ENCODE results near the gene NPHP4. TPM values are rescaled to one million over a fixed set of nuclear protein-coding genes. Genes with fewer than 3 reads are reported as not detected.

NPHP4 gene
- polyA plus RNA-seq, 1 donor (not counting 4 experiments of a cell fraction or from before 2014, with no cell fraction given) = 3.7 TPM

- DNase-seq (ENCODE audit: low read depth, low spot score) (no peak), FAIRE-seq (no peak)
- H3K79me2 ChIP-seq (ENCODE audit: control insufficient read depth, insufficient read depth, low read length) = no peaks in the 10 kb centered on the region
- H3K9ac ChIP-seq (ENCODE audit: control insufficient read depth, extremely low read depth, insufficient read depth, low read length) = no peak overlapping the region
- no peaks in the 10 kb centered on the region for H3K36me3 ChIP-seq (ENCODE audit: control insufficient read depth in 2 of 2, extremely low read depth in 1 of 2, insufficient read depth in 2 of 2, low read length in 2 of 2)
- H3K4me3 ChIP-seq (ENCODE audit: control insufficient read depth in 2 of 3, extremely low read depth in 1 of 3, insufficient read depth in 2 of 3, low read depth in 1 of 3, low read length in 3 of 3) = no peak overlapping the region
- H4K20me1 ChIP-seq (ENCODE audit: control insufficient read depth, extremely low read depth, insufficient read depth, low read length) = no peaks in the 10 kb centered on the region
- H3K27me3 ChIP-seq (ENCODE audit: control insufficient read depth, extremely low read depth, insufficient read depth, low read length) = peaks cover 8% of the 10 kb centered on the region
- H3K4me1 ChIP-seq (ENCODE audit: control insufficient read depth, extremely low read depth, insufficient read depth, low read length) = peaks cover 8% of the 10 kb centered on the region
- H3K9me1 ChIP-seq (ENCODE audit: control insufficient read depth, extremely low read depth, insufficient read depth, low read length) = no peaks in the 10 kb centered on the region
- no peak overlapping the region for H2AFZ ChIP-seq (ENCODE audit: control insufficient read depth, low read length)
- no peaks in the 10 kb centered on the region for H3K9me3 ChIP-seq (ENCODE audit: control insufficient read depth, low read depth, low read length)
- no peak overlapping the region for H3K27ac ChIP-seq (ENCODE audit: control insufficient read depth, insufficient read depth, low read length)
- no peak for TF ChIP-seq EZH2 (IDR thresholded peaks at IDR 0.05; ENCODE audit: low read length)
- TF ChIP-seq CTCF (optimal IDR thresholded peaks at IDR 0.05 in 1 of 3, IDR thresholded peaks at IDR 0.05 in 1 of 3, conservative IDR thresholded peaks at IDR 0.05 in 1 of 3; ENCODE audit: extremely low read depth in 1 of 3, insufficient read depth in 2 of 3, low read length in 3 of 3) = no peak
- no peak overlapping the region for H3K4me2 ChIP-seq (ENCODE audit: control insufficient read depth, extremely low read depth, insufficient read depth, low read depth, low read length)
- dilution Hi-C loops (cut with MboI; ENCODE audit: extremely low pct_ligation_motif_present, low sequenced_read_pairs) = no loop called here
Measured at GRCh38 chr1:6011946-6012258, 19.7 kb upstream of the NPHP4 start.

DNA sequence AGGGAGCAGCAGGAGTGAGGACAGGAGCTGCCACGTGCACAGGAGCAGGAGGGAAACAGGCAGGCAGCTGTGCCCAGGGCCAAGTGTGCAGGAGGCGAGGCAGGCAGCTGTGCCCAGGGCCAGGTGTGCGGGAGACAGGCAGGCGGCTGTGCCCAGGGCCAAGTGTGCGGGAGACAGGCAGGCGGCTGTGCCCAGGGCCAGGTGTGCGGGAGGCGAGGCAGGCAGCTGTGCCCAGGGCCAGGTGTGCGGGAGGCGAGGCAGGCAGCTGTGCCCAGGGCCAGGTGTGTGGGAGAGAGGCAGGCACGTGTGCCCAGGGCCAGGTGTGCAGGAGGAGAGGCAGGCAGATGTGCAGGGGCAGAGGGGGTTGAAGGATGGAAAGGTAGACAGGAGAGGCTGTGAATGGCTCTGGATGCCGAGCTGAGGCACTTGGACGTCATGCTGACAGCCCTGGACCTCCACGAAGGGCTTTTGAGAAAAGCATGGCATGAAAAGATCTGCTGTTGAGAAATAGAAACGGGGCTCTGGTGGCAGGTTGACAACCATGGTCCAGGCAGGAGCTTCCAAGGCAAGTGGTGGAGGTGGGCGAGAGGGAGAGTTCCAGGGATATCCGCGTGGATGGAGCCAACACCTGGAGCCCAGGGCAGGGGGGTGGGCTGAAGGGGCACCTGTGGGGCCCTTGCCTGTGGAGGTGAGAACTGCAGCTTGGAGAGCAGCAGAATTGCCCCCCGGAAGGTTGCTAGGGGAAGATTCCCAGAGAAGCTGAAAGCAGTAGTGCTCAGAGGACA is 19.1 kb upstream of the NPHP4 start:
- Histone ChIP-seq H3K36me3 (ENCODE audit: control insufficient read depth in 2 of 2, extremely low read depth in 1 of 2, insufficient read depth in 2 of 2, low read length in 2 of 2) (no peaks in the 10 kb centered on the region), H3K79me2 (ENCODE audit: control insufficient read depth, insufficient read depth, low read length) (no peaks in the 10 kb centered on the region), H3K9ac (ENCODE audit: control insufficient read depth, extremely low read depth, insufficient read depth, low read length) (no peak overlapping the region), H3K4me2 (ENCODE audit: control insufficient read depth, extremely low read depth, insufficient read depth, low read depth, low read length) (no peak overlapping the region), H2AFZ (ENCODE audit: control insufficient read depth, low read length) (no peak overlapping the region), H3K9me3 (ENCODE audit: control insufficient read depth, low read depth, low read length) (no peaks in the 10 kb centered on the region), H3K4me1 (ENCODE audit: control insufficient read depth, extremely low read depth, insufficient read depth, low read length) (peaks cover 4% of the 10 kb centered on the region), H3K27me3 (ENCODE audit: control insufficient read depth, extremely low read depth, insufficient read depth, low read length) (peaks cover 9% of the 10 kb centered on the region), H3K9me1 (ENCODE audit: control insufficient read depth, extremely low read depth, insufficient read depth, low read length) (no peaks in the 10 kb centered on the region), H3K27ac (ENCODE audit: control insufficient read depth, insufficient read depth, low read length) (no peak overlapping the region), H3K4me3 (ENCODE audit: control insufficient read depth in 2 of 3, extremely low read depth in 1 of 3, insufficient read depth in 2 of 3, low read depth in 1 of 3, low read length in 3 of 3) (no peak overlapping the region), H4K20me1 (ENCODE audit: control insufficient read depth, extremely low read depth, insufficient read depth, low read length) (no peaks in the 10 kb centered on the region)
- FAIRE-seq (no peak), DNase-seq (ENCODE audit: low read depth, low spot score) (no peak)
- TF ChIP-seq CTCF (optimal IDR thresholded peaks at IDR 0.05 in 1 of 3, IDR thresholded peaks at IDR 0.05 in 1 of 3, conservative IDR thresholded peaks at IDR 0.05 in 1 of 3; ENCODE audit: extremely low read depth in 1 of 3, insufficient read depth in 2 of 3, low read length in 3 of 3) (no peak), EZH2 (IDR thresholded peaks at IDR 0.05; ENCODE audit: low read length) (no peak)
- dilution Hi-C loops (cut with MboI; ENCODE audit: extremely low pct_ligation_motif_present, low sequenced_read_pairs) = no loop called here
